ENCODE measurements around the gene ZNF608. TPM values are rescaled to one million over a fixed set of nuclear protein-coding genes. Genes with fewer than 3 reads are reported as not detected.

The ZNF608 gene
- total RNA-seq, 4 donors from 2014 or later = 16.3 to 34.8 (median 23.7) TPM

DNA sequence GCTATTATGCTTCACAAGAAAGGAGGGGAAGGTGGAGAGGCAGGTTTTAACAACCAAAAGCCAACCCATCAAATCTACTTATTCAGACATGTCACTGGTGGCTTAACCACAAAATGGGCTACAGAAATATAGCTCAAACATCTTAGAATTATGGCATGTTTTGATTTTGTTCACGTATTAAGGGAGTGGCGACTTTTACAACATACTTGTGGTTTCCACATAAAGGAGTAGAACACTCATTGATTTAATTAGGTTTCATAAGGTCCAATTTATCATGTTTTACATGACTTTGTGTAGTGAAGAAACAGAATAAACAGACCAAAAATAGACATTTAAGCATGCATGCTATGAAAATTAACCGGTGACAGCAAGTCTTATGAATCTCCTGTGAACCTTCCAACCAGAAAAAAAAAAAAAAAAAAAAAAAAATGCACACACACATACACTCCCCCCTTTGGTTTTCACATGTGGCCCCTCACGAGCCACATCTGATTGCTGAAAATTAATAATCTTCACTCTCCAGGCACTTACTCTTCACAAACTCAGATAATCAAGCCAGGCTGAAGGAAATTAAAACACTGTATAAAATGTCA lies 5.4 kb downstream of the ZNF608 start:
- Histone ChIP-seq H3K27ac (peak overlapping the region in 2 of 4 donors; percentile 91 to 98), H3K4me1 (peaks cover 0 to 80% (median 20%) of the 10 kb centered on the region in 4 donors), H3K36me3 (no peaks in the 10 kb centered on the region), H3K4me3 (no peak overlapping the region), H3K9me3 (no peaks in the 10 kb centered on the region), H3K27me3 (no peaks in the 10 kb centered on the region)
- WGBS, 2 donors = 55 to 60% methylated on average over 4 of the region's 4 CpGs
- DNase-seq (ENCODE audit: low spot score in 2 of 2) = no peak
- TF ChIP-seq EP300 (IDR thresholded peaks at IDR 0.05) = no peak
- TF ChIP-seq, protein P1, sequence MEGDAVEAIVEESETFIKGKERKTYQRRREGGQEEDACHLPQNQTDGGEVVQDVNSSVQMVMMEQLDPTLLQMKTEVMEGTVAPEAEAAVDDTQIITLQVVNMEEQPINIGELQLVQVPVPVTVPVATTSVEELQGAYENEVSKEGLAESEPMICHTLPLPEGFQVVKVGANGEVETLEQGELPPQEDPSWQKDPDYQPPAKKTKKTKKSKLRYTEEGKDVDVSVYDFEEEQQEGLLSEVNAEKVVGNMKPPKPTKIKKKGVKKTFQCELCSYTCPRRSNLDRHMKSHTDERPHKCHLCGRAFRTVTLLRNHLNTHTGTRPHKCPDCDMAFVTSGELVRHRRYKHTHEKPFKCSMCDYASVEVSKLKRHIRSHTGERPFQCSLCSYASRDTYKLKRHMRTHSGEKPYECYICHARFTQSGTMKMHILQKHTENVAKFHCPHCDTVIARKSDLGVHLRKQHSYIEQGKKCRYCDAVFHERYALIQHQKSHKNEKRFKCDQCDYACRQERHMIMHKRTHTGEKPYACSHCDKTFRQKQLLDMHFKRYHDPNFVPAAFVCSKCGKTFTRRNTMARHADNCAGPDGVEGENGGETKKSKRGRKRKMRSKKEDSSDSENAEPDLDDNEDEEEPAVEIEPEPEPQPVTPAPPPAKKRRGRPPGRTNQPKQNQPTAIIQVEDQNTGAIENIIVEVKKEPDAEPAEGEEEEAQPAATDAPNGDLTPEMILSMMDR (IDR thresholded peaks at IDR 0.05) = no peak
- no peak for TF ChIP-seq POLR2A (IDR thresholded peaks at IDR 0.05)

DNA sequence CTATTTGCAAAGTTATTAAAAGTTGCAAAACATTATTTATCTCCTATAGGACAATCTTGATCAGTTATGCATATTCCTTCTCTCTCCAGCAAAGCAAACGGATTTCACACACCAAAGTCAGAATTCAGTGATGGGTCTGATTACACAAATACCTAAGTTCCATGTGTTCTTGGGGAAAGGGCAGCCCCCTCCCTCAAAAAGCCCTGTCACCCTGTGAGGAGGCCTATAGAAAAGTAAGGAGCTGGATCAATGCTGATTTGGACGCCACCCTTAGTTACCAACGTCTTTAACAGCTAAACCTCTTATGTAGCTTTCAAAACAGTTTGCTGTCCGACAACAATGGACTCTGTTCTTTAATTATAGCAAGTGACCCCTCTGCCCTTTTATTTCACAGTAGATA lies 6.4 kb downstream of the ZNF608 start:
- H3K27ac ChIP-seq = peak overlapping the region in 2 of 4 donors; percentile 91 to 98

DNA sequence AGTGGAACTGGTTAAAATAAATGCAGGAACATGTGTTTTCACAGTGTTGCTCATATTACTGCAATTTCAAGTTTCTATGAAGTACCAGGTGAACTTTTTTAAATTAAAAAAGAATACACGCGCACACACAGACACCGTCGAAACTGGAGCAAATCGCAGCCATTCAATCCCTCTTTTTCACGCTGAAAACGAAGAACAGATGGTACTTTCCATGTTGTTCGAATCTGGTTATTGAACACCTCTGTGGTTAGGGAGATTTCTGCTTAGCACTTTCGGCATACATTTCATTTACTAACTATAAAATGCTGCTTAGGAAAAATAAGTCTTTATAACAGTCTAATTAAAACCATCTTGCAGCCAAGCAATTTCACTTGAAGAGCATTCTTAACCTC lies 6.8 kb downstream of the ZNF608 start:
- no peaks in the 10 kb centered on the region for H3K27me3 ChIP-seq
- H3K4me1 ChIP-seq = peaks cover 0 to 82% (median 25%) of the 10 kb centered on the region in 4 donors
- no peaks in the 10 kb centered on the region for H3K9me3 ChIP-seq
- no peak for TF ChIP-seq POLR2A (IDR thresholded peaks at IDR 0.05)
- TF ChIP-seq, protein P1 (IDR thresholded peaks at IDR 0.05) = peak in 1 of 5 experiments; percentile 8
- TF ChIP-seq EP300 (IDR thresholded peaks at IDR 0.05) = no peak
- 57 to 65% methylated on average over 9 of the region's 9 CpGs for WGBS, 2 donors
- DNase-seq (ENCODE audit: low spot score in 2 of 2) = no peak
- no peak overlapping the region for H3K4me3 ChIP-seq
- peak overlapping the region in 3 of 4 donors; percentile 36 to 98 (median 91) for H3K27ac ChIP-seq
- H3K36me3 ChIP-seq = no peaks in the 10 kb centered on the region

More for the DNA sequence above, 6.4 kb downstream of the ZNF608 start:
- DNase-seq (ENCODE audit: low spot score in 2 of 2) = no peak
- TF ChIP-seq EP300 (IDR thresholded peaks at IDR 0.05) = no peak
- TF ChIP-seq, protein P1 (IDR thresholded peaks at IDR 0.05) = no peak
- Histone ChIP-seq H3K4me1 (peaks cover 0 to 82% (median 23%) of the 10 kb centered on the region in 4 donors), H3K9me3 (no peaks in the 10 kb centered on the region), H3K4me3 (no peak overlapping the region), H3K27me3 (no peaks in the 10 kb centered on the region), H3K36me3 (no peaks in the 10 kb centered on the region)
- WGBS, 2 donors = 62 to 63% methylated on average over 4 of the region's 4 CpGs

DNA sequence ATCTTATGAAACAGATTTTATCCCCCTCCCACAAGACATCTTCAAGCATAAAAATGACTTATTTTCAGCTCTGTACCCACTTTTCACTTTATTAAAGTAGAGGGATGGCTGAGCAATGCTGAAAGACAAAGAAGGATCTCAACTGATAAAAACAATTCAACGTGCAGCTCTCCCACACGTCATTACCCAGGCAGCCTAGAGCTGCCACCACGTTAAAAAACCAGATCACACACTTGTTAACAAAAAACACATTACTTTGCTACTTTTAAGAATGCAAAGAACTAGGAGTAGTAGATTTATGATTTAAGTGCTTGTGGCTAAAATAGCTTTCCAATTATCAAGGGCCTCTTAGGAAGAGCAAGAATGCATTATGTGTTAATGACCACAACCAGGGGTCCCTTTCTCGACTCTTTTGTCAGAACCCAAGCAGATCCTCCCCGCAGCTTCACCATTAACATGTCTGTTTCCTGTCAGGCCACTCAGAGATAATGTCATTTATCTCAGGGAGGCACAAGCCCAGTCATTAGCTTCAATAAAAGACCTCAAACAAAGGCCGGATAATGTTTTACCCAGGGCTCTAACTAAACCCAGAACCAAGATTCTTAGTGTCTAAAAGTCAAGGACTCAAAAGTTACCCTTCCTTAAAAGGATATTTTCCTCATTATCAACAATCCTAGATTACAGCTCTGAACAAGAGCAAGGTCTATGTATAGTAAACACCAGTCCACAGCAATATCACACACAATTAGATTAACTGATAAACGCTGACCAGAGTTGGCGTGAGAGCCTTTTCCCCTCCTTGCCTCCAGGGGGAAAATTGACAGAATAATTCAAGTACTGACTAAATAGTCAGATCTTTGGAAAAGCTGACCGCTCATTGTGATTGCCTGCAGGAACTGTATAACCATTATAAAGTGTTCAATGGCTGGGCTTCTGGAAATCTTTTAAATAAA lies 7.5 kb downstream of the ZNF608 start:
- Histone ChIP-seq H3K27me3 (no peaks in the 10 kb centered on the region), H3K9me3 (no peaks in the 10 kb centered on the region), H3K4me1 (peaks cover 0 to 84% (median 26%) of the 10 kb centered on the region in 4 donors), H3K36me3 (no peaks in the 10 kb centered on the region), H3K27ac (peak overlapping the region in 3 of 4 donors; percentile 36 to 91 (median 73)), H3K4me3 (no peak overlapping the region)
- 45 to 59% methylated on average over 9 of the region's 9 CpGs for WGBS, 2 donors
- DNase-seq (ENCODE audit: low spot score in 2 of 2) = no peak
- no peak for TF ChIP-seq POLR2A (IDR thresholded peaks at IDR 0.05)
- TF ChIP-seq, protein P1 (IDR thresholded peaks at IDR 0.05) = peak in 2 of 5 experiments; percentile 16 to 21
- no peak for TF ChIP-seq EP300 (IDR thresholded peaks at IDR 0.05)

DNA sequence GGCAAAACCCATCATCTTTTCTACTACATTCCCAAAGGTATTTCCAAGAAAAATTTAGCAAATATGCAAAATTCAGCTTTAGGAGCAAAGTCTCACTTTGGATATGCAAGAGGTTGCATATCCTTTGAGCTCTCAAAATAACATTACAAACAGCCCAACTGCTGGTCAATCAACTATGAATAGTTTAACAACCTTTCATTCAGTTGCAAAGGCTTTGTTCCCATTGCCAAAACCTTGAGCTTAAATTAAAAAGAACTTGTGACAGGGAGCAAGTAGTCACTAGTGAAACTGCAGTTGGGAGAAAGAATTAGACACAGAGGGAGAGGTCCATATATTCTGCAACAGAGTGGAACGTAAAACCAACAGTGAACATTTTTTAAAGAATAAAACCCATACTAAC lies 8.8 kb downstream of the ZNF608 start:
- WGBS, 2 donors = 86 to 92% methylated on average over 1 of the region's 1 CpG
- Histone ChIP-seq H3K27ac (peak overlapping the region in 1 of 4 donors; percentile 73), H3K27me3 (no peaks in the 10 kb centered on the region), H3K4me3 (no peak overlapping the region), H3K9me3 (no peaks in the 10 kb centered on the region), H3K36me3 (no peaks in the 10 kb centered on the region), H3K4me1 (peaks cover 0 to 77% (median 26%) of the 10 kb centered on the region in 4 donors)
- TF ChIP-seq EP300 (IDR thresholded peaks at IDR 0.05) (no peak), POLR2A (IDR thresholded peaks at IDR 0.05) (no peak)
- TF ChIP-seq, protein P1 (IDR thresholded peaks at IDR 0.05) = no peak
- DNase-seq (ENCODE audit: low spot score in 2 of 2) = no peak

All from tibial nerve (tissue), 4 donors.